H1 (cell line): ENCODE data around the gene CD59.
"Not testable (repeated sequence)": the region's sequence is repeated elsewhere in the genome, so short reads cannot be mapped to it uniquely, and the experiment has no call there.

Experiments used
- JUN ChIP-seq: IDR thresholded peaks from 2 replicates; pipeline ENCODE4 v1.6.1; 2011; ENCODE audit warnings: low read depth, mild to moderate bottlenecking, improper control_type of control experiment, low read length
- JUND ChIP-seq: IDR thresholded peaks from 2 replicates; pipeline ENCODE4 v1.6.1; 2011; ENCODE audit warnings: mild to moderate bottlenecking, improper control_type of control experiment, low read length
- NANOG ChIP-seq: IDR thresholded peaks from 2 replicates; pipeline ENCODE4 v1.6.1; 2011; ENCODE audit warnings: low read length, low read depth, mild to moderate bottlenecking, inconsistent platforms; ENCODE audit not compliant: insufficient read depth, poor library complexity, severe bottlenecking
- PHF8 ChIP-seq: fragments of 200-600 bp; sonication (generic); conservative IDR thresholded peaks from 2 replicates; pipeline ENCODE4 v1.7.1; 2012; ENCODE audit warnings: low read depth, mild to moderate bottlenecking, inconsistent platforms, low read length, moderate library complexity
- POLR2A ChIP-seq, 2 experiments: IDR thresholded peaks; 1 replicate in 1 of 2; 2 replicates in 1 of 2; pipeline ENCODE4 v1.6.1; 2011; ENCODE audit warnings: low read depth in 2 of 2, low read length in 2 of 2, mild to moderate bottlenecking in 2 of 2; ENCODE audit errors: control extremely low read depth in 1 of 2
- RXRA ChIP-seq: IDR thresholded peaks from 2 replicates; pipeline ENCODE4 v1.6.1; 2011; ENCODE audit warnings: low read depth, mild to moderate bottlenecking, low read length, moderate library complexity; ENCODE audit not compliant: insufficient read depth
- TF ChIP-seq, protein P1 (sequence below), 3 experiments: IDR thresholded peaks; 1 replicate in 2 of 3; 2 replicates in 1 of 3; pipeline versions ENCODE4 v1.5.1 to v1.6.1; 2011; ENCODE audit warnings: low read length in 3 of 3, mild to moderate bottlenecking in 3 of 3, inconsistent platforms in 2 of 3, low read depth in 1 of 3, moderate library complexity in 1 of 3; ENCODE audit not compliant: insufficient read depth in 1 of 3; ENCODE audit errors: control extremely low read depth in 1 of 3

- TF ChIP-seq JUND; RXRA; NANOG; POLR2A (IDR thresholded peaks at IDR 0.05; ENCODE audit: control extremely low read depth in 1 of 2, low read depth in 2 of 2, low read length in 2 of 2); PHF8; JUN: not testable (repeated sequence)
- TF ChIP-seq, protein P1, sequence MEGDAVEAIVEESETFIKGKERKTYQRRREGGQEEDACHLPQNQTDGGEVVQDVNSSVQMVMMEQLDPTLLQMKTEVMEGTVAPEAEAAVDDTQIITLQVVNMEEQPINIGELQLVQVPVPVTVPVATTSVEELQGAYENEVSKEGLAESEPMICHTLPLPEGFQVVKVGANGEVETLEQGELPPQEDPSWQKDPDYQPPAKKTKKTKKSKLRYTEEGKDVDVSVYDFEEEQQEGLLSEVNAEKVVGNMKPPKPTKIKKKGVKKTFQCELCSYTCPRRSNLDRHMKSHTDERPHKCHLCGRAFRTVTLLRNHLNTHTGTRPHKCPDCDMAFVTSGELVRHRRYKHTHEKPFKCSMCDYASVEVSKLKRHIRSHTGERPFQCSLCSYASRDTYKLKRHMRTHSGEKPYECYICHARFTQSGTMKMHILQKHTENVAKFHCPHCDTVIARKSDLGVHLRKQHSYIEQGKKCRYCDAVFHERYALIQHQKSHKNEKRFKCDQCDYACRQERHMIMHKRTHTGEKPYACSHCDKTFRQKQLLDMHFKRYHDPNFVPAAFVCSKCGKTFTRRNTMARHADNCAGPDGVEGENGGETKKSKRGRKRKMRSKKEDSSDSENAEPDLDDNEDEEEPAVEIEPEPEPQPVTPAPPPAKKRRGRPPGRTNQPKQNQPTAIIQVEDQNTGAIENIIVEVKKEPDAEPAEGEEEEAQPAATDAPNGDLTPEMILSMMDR (IDR thresholded peaks at IDR 0.05; ENCODE audit: control extremely low read depth in 1 of 3, insufficient read depth in 1 of 3, low read depth in 1 of 3, low read length in 3 of 3), result not testable (repeated sequence)
These were observed 8.7 kb downstream of the CD59 start for GRCh38 chr11:33727539-33727938.
